IPS DF 4.7 (cell line): ENCODE data around the gene PARP1.

Source experiments
- DNase-seq: peaks from one replicate; pipeline ENCODE4 v3.0.0-alpha.2; 2013; ENCODE audit warnings: low spot score; ENCODE audit errors: extremely low read depth

The PARP1 gene

GRCh38 chr1:226381226-226381998, 26.5 kb downstream of the PARP1 start:
- no peak for DNase-seq

GRCh38 chr1:226378071-226378470, 29.8 kb downstream of the PARP1 start:
- DNase-seq: no peak

DNA sequence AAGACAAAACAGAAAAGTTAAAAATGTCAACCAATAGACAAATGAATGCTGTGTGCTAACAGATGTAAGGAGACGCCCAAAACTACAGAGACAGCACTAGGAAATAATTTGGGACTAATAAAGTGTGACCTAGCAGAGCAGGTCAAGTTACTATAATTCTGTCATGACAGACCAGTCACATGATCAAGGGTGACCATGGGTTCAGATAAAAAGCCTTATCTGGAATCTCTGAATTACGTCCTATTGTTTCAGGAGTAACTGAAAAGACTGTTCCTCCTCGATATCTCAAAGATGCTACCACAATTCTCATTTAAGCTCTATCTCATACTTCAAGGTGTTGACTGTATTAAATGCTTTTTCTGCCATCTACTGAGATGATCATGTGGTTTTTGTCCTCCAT, 31.6 kb downstream of the PARP1 start:
- no peak for DNase-seq

GRCh38 chr1:226373376-226373775, 34.5 kb downstream of the PARP1 start:
- DNase-seq: no peak

DNA sequence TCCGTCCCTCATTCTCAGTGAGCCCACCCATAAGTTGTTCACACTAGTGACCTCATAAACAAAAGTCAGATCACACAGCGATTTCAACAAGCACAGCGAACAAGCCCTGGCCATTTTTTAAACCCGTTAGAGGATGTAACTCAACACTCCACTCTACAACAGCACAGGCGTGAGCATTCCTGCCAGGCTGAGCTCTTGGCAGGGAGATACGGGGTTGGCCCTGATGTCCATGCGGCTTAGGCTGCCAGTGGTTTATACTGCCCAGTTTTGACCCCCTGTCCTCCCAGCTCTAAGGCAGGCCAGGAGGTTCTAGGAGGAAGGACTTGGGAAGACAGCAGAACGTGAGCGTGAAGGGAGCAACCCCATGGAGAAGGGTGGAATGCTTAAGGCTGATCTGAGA, 35.0 kb downstream of the PARP1 start:
- DNase-seq: no peak

- DNase-seq: no peak
Measured at GRCh38 chr1:226371866-226372490, 35.9 kb downstream of the PARP1 start.

DNA sequence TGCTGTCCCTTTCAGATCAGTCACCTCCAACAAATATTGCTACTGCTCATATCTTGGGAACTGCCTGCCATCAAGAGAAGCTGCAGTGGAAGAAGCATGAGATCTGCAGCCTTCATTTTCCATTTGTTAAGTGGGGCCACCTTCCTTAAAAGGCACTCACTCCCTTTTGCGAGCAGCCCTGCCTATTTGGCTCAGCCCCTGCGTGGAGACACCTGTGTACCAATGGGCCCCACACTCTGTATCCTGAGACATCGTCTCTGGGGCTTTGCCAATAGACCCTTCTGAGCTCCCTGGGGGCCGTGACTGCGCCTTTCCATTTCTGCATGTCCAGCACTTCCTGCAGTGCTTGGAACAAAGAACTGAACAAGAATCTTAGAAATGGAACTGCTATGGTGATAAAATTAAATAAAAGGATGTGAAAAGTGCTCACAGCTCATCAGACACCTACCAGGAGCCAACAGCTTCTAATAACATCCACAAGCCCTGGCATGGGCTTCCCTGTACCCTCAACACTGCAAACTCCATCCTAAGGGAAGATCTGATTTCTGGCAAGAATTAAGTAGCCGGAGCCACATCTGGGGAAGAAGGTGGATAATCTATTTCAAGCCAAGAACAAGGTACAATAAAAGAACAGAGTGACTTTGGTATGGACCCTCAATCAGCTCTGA, 36.7 kb downstream of the PARP1 start:
- DNase-seq: no peak

DNA sequence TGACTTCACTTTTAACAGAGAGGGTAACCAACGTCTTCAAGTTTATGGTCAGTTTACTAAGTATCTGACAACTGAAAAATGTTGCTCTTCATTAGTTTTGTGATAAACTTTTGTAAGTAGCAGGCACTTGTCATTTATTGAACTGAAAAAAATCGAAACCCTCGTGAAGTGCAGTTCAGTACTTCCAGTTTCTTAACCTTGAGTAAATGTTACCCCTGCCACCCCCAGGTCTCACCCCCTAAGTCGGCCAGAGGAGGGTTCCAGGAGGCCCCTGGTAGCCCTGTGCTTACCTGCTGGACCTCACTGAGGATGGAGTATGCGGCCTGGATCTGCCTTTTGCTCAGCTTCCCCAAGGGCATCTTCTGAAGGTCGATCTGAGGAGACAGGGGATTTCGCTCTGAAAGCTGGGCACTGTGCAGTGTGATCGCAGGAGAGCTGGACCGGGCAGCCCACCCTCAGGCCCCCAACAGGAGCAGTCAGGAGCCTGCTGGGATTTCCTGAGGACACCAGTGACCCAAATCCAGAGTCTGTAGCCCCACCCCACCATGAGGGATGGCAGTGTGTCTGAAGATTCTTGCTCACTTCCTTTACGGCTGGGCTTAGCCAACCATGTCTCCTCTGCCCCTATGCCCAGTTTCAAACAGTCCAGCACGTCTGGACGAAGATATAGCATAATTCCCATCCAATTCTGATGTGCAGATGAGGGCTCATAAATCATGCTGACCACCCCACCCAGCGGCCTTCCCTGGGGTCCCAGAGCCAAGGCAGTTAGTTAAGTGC, 37.6 kb downstream of the PARP1 start:
- DNase-seq: no peak

- no peak for DNase-seq
Measured at GRCh38 chr1:226369110-226369509, 38.8 kb downstream of the PARP1 start.

- no peak for DNase-seq
Measured at GRCh38 chr1:226366290-226366689, 41.6 kb downstream of the PARP1 start.

- DNase-seq: no peak
Measured at GRCh38 chr1:226365831-226366231, 42.1 kb downstream of the PARP1 start.

GRCh38 chr1:226364901-226365565, 42.9 kb downstream of the PARP1 start:
- DNase-seq: no peak

GRCh38 chr1:226364514-226364899, 43.4 kb downstream of the PARP1 start:
- DNase-seq: no peak

DNA sequence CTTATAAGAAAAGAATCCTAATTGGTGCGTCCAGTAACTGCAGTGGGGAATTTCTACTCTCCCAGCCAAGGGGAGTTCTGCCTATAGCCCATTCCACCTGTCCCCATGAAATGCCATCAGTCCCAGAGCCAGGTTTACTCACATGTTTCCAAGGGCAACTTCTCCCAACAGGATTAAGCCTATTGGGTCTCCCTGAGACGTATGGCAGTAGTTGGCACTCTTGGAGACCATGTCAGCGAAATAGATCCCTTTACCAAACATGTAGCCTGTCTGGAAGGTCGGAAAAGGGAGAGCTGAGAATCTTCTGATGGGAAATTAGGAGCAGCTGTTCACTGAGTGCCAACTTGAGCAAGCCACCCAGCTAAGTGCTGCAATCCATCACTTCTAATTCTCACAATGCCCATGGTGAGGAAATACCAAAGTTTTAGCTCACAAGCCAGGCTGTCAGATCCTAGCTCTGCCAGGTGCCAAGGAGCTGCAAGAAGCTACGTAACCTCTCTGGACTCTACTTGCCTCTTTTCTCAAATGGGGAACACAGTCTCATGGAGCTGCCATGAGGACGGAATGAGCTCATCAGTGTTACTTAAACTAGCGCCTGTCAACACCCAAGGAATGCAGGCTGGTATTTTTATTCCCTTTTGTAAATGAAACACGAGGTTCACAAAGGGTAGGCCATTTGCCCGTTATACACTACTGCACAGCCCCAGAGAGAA, 43.9 kb downstream of the PARP1 start:
- DNase-seq: no peak

GRCh38 chr1:226362891-226363447, 44.9 kb downstream of the PARP1 start:
- no peak for DNase-seq

- no peak for DNase-seq
Measured at GRCh38 chr1:226362361-226362760, 45.5 kb downstream of the PARP1 start.

- no peak for DNase-seq
Measured at GRCh38 chr1:226360106-226360746, 47.7 kb downstream of the PARP1 start.

- DNase-seq: no peak
Measured at GRCh38 chr1:226357416-226357815, 50.5 kb downstream of the PARP1 start.

DNA sequence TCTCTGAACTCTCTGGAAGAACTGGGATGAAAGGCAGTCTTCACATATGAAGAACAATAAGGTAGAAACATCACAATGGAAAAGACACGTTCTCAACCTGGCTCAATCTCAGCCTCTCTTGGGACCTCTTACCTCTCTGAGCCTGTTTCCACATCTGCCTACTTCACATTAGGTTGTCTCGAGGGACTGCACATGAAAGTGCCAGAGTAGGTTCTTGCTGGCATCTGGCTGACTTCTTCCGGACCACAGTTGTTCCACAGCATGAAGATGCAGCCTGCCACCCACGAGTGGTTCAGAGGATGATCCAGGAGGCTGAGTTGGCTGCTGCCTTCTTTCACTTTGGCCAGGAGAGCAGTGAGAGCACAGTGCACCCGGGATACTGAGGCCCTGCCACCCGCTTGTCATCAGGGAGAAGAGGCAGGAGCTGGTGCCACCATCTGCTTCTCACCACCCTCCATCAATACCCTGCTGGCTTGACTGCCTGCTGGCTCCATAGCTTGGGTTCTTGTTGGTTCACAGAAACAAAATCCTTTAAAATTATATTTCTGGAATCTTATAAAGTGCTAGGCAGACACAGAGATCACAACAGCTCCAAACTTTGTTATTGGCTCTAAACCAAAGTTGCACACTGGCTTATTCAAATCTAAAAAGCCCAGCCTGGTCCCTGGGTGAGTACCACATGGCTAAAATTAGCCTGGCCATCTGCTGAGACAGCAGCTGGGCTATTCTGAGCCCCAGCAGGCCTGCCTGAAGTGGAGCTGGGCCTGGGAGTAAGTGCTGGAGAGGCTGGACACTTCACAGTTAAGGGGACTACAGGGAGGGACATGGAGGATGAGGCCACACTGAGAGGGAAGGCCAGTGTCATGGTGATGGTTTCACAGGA, 52.0 kb downstream of the PARP1 start:
- no peak for DNase-seq
